NCI-H187 treated with DMSO at 0.1 percent for 48 hours (cell line): Measurements from ENCODE around the gene SLC30A2.
A peak's percentile ranks its signal among the peaks of the same experiment; 100 is the strongest.

Experiments
- DNase-seq: peaks from one replicate; lab custom pipeline; 2025; lab: John Stamatoyannopoulos, UW

SLC30A2 gene

DNA sequence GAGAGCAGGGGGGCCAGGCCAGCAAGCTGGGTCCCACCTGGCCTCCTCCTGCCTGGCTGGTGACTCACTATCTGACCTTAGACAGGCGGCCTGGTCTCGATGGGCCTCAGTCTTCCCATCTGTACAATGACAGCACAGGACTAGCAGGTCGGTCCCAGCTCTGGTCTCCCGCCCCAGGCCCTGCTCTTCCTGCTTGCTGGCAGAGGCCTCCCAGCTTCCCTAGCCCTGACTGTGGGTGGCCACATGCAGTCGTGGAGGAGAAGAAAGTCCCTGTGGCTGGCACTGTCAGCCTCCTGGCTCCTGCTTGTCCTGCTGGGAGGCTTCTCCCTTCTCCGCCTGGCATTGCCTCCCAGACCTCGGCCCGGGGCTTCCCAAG is 23.5 kb downstream of the SLC30A2 start:
- no peak for DNase-seq

DNA sequence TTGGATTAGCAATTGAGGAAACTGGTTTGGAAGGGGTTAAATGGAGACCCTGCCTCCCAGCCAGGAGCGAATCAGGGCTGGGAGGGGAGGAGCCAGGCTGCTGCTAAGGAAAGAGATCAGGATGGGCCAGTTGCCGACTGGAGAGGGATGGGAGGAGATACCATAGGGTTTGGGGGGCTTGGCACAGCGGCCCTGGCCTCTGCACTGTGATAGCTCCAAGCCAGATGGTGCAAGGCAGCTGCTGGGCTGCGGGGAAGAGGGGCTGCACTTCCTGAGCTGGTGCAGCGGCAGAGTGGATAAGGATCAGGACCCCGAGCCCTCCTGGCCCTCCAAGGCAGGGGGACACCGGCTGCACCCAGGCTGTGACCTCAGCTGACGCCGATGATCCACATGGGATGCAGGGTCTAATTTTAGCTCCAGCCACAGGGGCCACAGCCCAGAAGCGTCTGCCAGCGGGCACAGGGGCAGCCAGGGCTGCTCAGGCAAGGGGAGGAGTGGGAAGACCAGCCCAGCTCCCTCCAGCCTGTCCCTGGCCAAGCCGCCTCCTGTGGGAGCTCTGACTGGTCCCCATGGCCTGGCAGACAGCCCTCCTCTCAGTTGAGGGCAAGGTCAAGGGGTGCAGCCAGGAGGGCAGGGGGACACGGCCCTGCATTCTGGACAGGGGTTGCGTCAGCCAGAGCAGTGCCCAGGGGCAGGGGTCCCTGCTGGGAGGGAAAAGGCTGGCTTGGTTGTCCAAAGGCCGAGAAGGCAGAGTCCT is 24.1 kb downstream of the SLC30A2 start, which contains the start of gene EXTL1:
EXTL1 (plus strand) TSS at position 129 of the 757 bp plus-strand sequence. CDS start 872 bp downstream, outside the sequence.
- no peak for DNase-seq

DNA sequence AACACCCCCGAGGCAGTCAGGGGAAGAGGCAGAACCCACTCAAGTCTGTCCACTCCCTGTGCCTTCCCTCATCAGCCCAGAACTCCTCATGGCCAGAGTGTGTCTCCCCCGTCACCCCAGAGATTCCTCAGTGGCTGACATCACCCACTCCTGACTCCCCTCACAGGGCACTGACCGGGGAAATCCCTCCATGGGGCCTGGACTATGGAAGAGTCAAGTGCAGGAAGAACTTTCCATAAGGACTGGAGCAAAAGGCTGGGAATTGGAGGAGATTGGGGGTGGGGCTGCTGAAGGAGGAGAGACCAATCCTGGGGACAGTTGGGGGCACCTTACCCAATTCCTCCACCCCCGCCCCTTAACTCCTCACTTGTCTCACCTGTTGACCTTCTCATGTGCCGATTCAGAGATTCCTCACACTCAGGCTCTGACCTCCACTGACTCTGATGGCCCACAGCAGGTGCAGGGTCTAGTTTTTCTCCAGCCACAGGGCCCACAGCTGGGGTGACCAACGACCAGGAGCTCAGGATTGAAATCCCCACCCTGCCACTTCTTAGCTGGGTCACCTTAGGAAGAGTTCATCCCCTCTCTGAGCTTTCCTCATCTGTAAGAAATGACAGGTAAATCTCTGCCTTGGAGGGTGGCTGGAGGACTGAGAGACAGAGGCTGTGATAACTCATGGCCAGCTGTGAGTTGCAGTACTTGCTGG is 24.8 kb downstream of the SLC30A2 start:
- DNase-seq, result no peak

DNA sequence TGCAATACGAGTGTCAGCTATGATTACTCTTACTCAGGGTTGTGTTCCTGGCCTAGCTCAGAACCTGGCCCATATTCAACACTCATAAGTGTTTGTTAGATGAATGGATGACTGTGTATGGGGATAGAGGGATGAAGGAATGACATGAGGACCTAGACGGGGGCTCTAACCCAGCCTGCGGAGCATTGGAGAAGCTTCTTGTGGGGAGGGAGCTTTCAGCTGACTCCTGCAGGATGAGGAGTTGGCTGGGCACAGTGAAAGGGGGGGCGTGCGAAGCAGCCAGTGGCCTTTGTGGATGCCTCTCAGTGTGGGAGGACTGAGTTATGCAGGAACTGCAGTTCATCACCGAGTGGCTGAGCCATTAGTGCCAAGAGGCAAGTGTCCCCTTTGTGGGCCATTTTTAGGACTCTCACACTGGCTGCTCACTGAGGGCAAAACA is 25.6 kb downstream of the SLC30A2 start:
- DNase-seq, result no peak

DNA sequence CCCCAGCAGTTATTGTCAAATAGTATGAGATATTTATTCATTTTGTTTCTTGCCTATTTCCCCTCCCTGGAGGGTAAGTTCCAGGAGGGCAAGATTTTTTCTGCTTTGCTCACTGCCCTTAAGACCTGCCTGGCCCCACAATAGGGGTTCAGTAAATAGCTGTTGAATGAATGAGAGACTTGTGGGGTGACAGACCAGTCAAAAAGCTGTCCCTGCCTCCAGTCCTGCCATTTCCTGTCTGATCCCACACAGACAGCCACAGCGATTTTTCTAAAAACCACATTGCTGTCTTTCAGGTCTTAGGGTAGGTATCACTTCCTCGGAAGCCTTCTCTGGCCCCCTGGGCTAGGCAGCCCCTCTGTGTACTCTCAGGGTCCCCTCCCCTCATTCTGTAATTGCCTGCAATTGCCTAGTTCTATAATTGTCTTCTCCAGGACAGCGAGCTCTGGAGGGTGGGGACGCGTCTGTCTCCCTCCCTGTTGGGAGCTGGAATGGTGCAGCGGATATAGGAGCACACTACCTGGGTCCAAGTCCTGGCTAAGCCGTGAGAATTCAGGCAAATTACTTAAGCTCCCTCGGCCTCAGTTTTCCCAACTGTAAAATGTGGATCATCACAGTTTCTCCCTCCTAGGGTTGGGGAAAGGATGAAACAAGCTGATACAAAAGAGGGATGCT is 26.1 kb downstream of the SLC30A2 start:
- DNase-seq, result no peak

DNA sequence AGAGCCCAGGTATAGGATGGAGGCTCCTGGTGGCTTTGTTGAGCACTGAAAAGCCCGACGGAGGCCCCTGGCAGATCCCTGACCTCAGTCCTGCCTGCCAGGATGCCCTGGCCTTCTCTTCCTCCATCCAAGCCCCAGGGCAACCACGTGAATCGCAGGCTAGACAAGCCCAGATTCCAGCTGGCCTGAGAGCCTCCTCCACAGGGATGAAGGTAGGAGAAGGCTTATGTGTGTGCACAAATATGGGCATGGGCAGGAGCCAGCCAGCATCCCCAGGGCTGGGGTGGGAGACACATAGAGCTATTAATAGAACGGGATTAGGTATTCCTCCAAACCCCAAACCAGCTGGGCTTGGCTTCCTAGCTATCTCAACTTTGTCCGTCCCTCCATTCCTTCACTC is 28.3 kb downstream of the SLC30A2 start:
- DNase-seq, result no peak

DNA sequence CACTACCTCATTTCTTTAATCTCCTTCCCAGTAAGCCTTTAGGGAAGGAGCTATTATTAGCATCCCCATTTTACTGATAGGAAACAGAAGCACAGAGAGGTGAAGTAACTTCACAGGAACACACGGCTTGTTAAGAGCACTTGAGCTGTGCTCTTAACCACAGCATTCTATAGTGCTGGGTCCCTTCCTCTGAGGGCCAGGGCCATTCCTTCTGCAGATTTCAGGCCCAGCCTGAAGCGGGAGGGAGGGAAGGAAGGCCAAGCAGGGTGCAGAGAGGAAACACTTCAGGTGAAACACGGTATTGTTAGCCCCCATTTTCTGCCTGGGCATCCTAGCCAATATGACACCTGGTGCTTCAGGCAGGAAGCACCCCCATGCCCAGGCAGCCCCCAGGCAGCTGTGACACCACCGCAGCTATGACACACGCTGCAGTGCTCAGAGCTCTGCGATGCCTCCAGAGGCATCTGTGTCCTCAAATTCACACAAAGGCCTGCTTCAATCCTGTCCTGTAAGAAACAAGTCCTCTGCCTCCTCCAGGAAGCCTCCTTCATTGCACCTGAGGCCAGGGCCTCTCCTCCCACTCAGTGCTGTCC is 28.9 kb downstream of the SLC30A2 start:
- no peak for DNase-seq

DNA sequence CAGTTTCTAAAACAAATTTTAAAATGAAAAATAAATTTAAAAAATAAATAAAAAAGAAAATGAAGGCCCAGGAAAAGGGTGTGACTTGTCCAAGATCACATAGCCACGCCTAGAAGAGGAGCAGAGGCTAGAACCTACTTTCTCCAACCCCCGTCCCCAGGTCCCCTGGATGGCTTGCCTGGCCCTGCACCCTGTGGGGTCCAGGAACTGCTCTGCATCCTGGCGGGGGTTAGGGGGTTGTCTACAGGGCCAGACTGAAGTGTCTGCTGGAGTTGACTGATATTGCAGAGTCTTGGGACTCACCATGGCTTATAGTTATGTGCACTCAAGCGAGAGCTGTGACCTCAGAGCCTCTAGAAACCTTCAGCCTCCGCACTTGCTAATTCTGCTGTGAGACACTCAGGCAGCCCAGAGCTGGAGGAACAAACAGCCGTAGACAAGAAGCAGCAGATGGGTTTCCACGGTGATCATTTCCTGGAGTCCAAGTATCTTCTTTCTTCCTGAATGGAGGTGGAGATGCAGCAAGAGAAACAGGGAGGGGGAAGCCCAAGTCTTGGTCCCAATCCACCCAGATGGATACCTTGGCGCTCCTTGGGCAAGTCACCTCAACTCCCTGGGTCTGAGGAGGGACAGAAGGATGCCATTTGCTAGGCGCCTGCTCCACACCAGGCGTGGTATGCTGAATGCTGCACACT is 29.5 kb downstream of the SLC30A2 start:
- no peak for DNase-seq

DNA sequence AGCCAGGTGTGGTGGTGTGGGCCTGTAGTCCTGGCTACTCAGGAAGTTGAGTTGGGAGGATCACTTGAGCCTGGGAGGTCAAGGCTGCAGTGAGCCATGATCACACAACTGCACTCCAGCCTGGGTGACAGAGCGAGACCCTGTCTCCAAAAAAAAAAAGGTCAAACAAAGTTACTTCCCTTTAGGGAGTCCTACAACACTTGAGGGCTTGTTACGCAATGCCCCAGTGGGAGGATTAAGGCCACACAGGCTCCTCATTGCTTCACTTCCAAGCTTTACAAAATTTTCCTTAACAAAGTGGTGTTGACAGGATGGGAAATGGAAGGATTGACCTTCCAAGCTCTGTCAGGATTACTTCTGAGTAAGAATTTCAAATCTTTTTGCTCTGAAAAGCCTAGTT is 30.6 kb downstream of the SLC30A2 start:
- no peak for DNase-seq

DNA sequence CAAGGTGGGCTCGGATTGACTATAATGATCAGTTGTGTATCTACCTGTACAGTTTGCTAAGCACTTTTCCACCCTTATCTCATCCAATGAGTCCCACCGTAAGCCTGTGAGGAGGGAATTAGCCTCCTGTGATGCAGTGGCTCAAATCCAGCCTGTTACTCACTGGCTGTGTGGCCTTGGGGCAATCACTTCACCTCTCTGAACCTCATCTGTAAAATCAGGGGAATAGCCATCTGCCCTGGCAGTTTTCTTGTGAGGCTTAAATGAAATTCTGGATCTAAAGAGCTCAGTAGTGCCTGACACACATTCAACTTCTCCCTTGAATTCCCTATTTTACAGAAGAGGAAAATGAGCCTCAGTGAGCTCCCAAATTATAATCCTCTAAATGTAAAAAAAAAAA is 31.7 kb downstream of the SLC30A2 start:
- no peak for DNase-seq

DNA sequence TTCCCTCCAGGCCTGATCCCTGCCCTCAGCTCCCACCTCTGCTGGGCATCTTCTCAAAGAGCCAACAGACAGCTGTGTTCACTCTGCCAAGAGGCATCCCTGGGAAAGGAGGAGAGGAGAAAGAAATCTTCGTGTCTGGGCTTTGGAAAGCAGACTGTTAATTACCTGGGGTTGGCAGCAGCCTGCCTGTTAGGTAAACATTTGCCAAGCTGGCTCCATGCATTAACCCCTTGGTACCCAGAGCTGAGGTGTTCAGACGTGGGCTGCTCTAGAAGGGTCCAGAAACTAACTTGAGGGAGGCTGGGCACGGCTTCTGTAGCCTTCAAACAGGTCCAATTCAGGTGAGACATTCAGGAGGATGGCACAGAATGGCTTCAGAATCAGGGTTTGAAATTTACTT is 33.1 kb downstream of the SLC30A2 start:
- no peak for DNase-seq

DNA sequence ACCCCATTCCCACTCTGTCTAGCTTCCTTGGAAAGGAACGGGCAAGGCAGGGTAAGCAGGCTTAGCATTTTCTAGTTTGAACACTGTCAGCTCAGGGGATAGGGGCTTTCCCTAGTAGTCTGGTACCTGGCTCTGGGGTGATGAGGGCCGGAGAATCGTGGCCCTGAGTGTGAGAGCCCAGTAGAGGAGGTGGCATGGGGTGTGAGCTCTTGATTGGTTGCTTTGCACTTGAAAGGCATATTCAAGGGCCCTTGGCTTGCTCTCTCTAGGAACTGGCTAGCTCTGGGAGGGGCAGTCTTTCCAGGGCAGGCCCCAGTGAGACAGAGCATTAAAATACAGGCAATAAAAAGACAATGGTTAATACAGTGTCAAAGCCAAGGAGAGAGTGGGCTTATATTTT is 35.1 kb downstream of the SLC30A2 start:
- peak; percentile 21 for DNase-seq

DNA sequence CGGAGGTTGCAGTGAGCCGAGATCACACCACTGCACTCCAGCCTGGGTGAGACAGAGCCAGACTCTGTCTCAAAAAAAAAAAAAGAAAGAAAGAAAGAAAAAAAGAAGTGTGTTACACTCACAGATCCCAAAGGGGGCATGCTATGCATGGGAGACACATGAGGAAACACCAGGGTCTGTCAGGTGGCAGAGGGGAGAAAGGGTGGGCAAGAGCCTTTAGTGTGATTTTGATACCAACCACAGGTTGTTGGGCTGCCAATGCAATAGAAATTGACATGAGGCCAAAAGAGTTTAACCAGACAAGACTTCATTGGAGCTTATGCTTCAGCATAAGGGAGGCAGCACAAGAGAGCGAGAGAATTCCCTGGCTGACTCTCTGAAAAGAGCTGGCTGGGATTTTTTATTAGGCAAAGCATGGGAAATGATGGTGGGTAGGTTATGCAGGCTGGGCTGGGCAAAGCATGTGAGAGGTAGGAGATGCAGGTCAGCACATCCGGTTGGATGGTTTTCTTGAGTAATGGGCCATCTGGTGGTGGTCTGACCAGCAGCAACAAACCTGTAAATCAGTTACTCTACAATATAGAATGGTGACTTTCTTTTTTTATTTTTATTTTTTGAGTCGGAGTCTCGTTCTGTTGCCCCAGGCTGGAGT is 36.0 kb downstream of the SLC30A2 start:
- no peak for DNase-seq

DNA sequence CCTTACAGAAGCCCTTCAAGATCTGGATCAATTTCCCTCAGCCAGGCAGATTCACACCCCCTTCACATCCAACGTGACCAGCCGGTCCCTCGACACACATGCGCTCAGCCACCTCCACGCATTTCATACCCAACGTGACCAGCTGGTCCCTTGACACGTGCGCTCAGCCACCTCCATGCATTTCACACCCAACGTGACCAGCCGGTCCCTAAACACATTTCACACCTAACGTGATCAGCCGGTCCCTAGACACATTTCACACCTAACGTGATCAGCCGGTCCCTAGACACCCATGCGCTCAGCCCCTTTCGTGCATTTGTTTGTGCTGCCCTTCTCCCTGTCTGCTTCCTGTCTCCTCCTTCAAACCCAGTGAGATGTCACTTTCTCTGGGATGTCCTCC is 39.2 kb downstream of the SLC30A2 start:
- DNase-seq, result no peak

DNA sequence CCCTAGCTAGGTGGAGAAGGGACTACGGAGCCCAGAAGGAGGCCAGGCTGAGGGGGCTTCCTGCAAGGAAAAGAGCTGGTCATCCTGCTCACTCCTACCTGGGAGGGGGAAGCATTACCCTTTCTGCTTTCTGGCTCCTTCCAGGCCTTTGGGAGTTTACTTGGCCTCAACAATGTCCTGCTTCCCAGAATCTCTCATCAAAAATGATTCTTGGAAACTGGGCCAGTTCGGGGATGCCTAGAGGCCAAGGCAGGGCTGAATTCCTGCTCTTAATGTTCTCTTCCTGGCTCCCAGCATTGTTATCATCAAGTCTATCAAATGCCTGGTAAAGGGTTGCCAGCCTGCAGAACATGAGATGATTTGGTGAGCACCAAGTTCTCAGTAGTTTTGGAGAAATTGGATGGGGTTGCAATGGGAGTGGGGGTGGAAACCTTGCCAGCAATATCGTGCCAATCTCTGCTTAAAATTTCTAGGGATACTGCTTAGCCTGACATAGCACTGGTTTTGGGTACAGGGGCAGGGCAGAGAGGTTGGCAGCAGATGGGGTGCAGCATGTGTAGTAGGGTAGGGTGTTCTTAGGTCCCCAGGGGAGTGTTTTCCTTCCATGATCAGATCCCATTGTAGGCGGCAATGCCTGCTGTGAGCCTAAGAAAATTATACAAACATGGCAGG is 40.3 kb downstream of the SLC30A2 start:
- no peak for DNase-seq

DNA sequence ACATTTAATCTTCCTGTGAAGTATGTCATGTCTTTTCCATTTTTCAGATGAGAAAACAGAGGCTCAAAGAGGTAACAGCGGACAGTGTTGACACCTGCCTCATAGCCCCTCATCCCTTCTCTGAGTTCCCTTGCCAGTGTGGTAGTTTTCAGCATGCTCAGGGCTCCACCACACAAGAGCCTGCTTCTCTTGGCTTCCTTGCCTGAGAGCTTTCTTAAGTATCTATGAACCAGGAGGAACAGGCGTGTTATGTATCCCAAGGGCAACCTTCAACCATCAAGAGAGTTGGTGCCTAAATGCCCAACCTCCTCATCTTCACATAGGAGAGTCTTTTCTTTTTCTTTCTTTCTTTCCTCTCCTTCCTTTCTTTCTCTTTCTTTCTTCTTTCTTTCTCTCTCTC is 42.2 kb downstream of the SLC30A2 start:
- no peak for DNase-seq

DNA sequence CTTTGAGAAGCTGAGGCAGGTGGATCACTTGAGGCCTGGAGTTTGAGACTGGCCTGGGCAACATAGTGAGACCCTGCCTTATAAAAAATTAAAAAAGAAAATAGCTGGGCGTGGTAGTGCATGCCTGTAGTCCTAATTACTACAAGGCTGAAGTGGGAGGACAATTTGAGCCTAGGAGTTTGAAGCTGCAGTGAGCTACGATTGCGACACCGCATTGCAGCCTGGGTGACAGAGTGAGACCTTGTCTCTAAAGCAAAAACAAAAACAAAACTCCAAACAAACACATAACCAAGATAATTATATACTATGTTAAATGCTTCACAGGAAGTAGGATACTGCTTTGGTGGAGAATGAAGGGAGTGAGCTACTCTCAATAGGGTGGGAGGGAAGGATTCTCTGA is 42.7 kb downstream of the SLC30A2 start:
- DNase-seq, result no peak

DNA sequence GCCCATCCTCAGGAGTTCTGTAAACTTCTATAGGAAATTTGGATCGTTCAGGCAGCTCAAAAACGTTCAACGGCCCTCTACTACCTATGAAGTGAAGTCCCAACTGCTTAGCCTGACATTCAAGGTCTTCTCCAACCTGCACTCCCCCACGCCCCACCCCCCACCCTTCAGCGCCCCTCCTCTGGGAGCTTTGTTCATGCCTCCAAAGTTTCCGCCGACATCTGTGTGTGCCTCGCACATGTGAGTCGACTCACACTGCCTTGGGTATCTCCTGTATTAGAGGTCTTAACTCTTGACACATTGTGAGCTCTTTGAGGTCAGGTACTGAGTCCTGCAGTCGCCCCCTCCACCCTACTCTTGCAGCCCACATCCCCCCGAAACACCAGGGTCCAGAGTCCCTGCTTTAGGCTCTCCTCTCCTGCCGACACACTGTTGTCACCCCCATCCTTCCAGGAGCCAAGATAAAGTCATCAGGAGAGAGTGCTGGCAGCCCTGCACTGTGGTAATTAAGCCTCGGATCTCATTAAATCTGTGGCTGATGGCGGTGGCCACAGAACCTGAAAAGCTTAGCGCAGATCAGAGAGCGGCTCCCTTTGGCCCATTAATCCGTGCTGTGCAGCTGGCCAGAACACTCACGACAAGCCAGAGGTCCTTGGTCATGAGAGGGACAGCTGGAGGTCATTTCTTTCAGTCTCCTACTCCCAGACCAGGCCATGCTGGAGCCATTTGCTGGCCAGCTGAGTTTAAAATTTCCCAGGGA is 46.7 kb downstream of the SLC30A2 start:
- DNase-seq, result no peak

DNA sequence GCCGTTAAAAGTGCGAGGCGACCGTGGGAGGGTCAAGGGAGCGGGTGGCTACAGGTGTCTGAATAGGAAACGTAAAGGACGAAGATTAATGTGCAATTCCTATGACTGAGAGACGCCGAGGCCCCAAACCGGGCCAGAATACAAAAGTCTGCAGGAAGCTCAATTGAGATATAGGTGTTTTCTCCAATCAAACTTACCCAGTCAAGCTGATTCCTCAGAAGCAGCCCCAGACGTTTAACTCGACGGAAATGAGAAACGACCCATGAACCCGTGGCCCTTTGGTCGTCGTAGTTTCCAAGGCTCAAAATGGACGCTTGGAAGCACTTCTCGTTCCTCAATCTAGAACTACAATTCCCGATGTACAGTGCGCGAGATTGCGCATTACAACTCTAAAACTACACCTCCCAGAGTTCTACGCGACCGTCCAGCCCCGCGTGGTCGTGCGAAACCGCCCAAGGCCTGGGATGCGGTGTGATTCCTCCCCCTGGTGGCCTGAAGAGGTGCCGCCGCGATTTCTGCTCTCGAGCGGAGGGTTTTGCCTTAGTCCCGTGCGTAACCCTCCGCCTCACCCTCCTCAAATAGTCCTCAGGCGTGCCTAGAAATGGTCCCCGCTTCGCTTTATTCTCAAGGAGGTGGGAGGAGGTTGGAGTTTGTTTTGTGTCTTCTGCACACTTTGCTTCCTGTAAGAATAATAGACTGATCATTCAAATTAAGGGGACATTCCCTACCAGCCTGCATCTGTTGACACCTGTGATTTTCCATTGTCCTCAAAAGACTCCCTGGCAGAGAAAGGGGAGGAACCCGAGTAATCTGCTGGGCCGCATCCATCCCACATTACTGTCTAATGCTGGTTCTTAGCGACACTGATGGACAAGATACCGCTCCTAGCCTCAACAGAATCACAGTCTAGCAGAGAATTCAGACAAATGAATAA is 47.8 kb downstream of the SLC30A2 start, which contains the start of gene PAFAH2:
PAFAH2 (minus strand) TSS at position 236 of the 934 bp plus-strand sequence. CDS start 7,247 bp downstream, outside the sequence.
- peak; percentile 87 for DNase-seq
